Gastroesophageal sphincter (tissue), 3 donors: ENCODE measurements around the gene SIMC1.

Experiments
- CTCF ChIP-seq, 4 experiments: fragments of 200-600 bp in 2 of 4; fragments of 450-650 bp in 2 of 4; sonication (generic) in 1 of 4; IDR thresholded peaks; one replicate each; pipeline ENCODE4 v1.5.1; 2017 to 2019; ENCODE audit warnings: antibody characterized with exemption in 4 of 4, mild to moderate bottlenecking in 2 of 4, moderate library complexity in 2 of 4
- EP300 ChIP-seq: sonication (generic); formaldehyde crosslinking; IDR thresholded peaks from one replicate; pipeline ENCODE4 v1.6.1; 2017; ENCODE audit warnings: antibody characterized with exemption, mild to moderate bottlenecking
- POLR2A ChIP-seq, 2 donors: fragments of 450-650 bp; IDR thresholded peaks; one replicate each; pipeline ENCODE4 v1.6.1; 2017; ENCODE audit warnings: antibody characterized with exemption in 2 of 2, mild to moderate bottlenecking in 2 of 2, moderate library complexity in 1 of 2
- POLR2AphosphoS5 ChIP-seq: sonication (generic); formaldehyde crosslinking; IDR thresholded peaks from one replicate; pipeline ENCODE4 v1.6.1; 2017; ENCODE audit warnings: antibody characterized with exemption

- TF ChIP-seq CTCF (IDR thresholded peaks at IDR 0.05): no peak
- no peak for TF ChIP-seq POLR2AphosphoS5
- TF ChIP-seq POLR2A (IDR thresholded peaks at IDR 0.05): no peak
- no peak for TF ChIP-seq EP300
These were observed 103.9 kb downstream of the SIMC1 start for GRCh38 chr5:176342158-176342483.
